GM23338 (cell line): Measurements from ENCODE around the gene DOCK2. TPM values are rescaled to one million over a fixed set of nuclear protein-coding genes. Genes with fewer than 3 reads are reported as not detected.

ENCODE experiments used
- ATAC-seq: fragments of 200-7000 bp; cut with Tn5 transposase; 3 replicates; pipeline ENCODE4 v1.9.1; 2020
- DNase-seq: peaks from one replicate; pipeline ENCODE4 v3.0.0-alpha.2; 2015; ENCODE audit warnings: low spot score
- H2AFZ ChIP-seq: fragments of 200-600 bp; sonication (generic); 2 replicates; pipeline ENCODE4 v1.8.0; 2016; ENCODE audit warnings: antibody characterized with exemption, mild to moderate bottlenecking, moderate library complexity
- H3F3A ChIP-seq: fragments of 200-600 bp; sonication (generic); replicated peaks from 2 replicates; pipeline ENCODE4 v1.8.0; 2017; ENCODE audit warnings: antibody characterized with exemption, mixed run types, low read depth
- H3K27ac ChIP-seq: fragments of 200-600 bp; sonication (generic); 2 replicates; pipeline ENCODE4 v1.6.1; 2016; ENCODE audit warnings: low read depth
- H3K27me3 ChIP-seq: fragments of 200-600 bp; sonication (generic); 2 replicates; pipeline ENCODE4 v1.8.0; 2016; ENCODE audit warnings: mild to moderate bottlenecking, mixed run types, moderate library complexity; ENCODE audit not compliant: insufficient read depth
- H3K36me3 ChIP-seq: fragments of 200-600 bp; sonication (generic); 2 replicates; pipeline ENCODE4 v1.8.0; 2016; ENCODE audit warnings: mild to moderate bottlenecking; ENCODE audit not compliant: insufficient read depth
- H3K4me1 ChIP-seq: fragments of 200-600 bp; sonication (generic); 2 replicates; pipeline ENCODE4 v1.8.0; 2016; ENCODE audit warnings: mild to moderate bottlenecking, moderate library complexity; ENCODE audit not compliant: insufficient read depth
- H3K4me2 ChIP-seq: fragments of 200-600 bp; sonication (generic); 2 replicates; pipeline ENCODE4 v1.7.1; 2017; ENCODE audit warnings: mixed run types
- H3K4me3 ChIP-seq: fragments of 200-600 bp; sonication (generic); 2 replicates; pipeline ENCODE4 v1.6.1; 2016; ENCODE audit warnings: mixed run types
- H3K79me2 ChIP-seq: fragments of 200-600 bp; sonication (generic); replicated peaks from 2 replicates; pipeline ENCODE4 v1.8.0; 2017; ENCODE audit warnings: mild to moderate bottlenecking; ENCODE audit not compliant: insufficient read depth
- H3K9me2 ChIP-seq: fragments of 200-600 bp; sonication (generic); 2 replicates; pipeline ENCODE4 v1.8.0; 2017; ENCODE audit not compliant: insufficient read depth
- H4K20me1 ChIP-seq: fragments of 200-600 bp; sonication (generic); replicated peaks from 2 replicates; pipeline ENCODE4 v1.8.0; 2017; ENCODE audit warnings: mild to moderate bottlenecking; ENCODE audit not compliant: insufficient read depth
- H3K27ac Mint-ChIP-seq: 2 replicates; pipeline ENCODE4 v1.8.0; 2020; ENCODE audit warnings: inconsistent platforms, mild to moderate bottlenecking, moderate library complexity, mixed read lengths
- H3K27me3 Mint-ChIP-seq: 3 replicates; pipeline ENCODE4 v1.8.0; 2022; ENCODE audit warnings: low read depth, mild to moderate bottlenecking, moderate library complexity, mixed read lengths, inconsistent platforms; ENCODE audit not compliant: insufficient read depth, poor library complexity
- H3K36me3 Mint-ChIP-seq: 3 replicates; pipeline ENCODE4 v1.8.0; 2021; ENCODE audit warnings: low read depth, mild to moderate bottlenecking, inconsistent platforms, moderate library complexity, mixed read lengths
- H3K4me1 Mint-ChIP-seq: 3 replicates; pipeline ENCODE4 v1.8.0; 2020; ENCODE audit warnings: mild to moderate bottlenecking, inconsistent platforms, mixed read lengths
- H3K4me3 Mint-ChIP-seq: 3 replicates; pipeline ENCODE4 v1.8.0; 2021; ENCODE audit warnings: moderate library complexity, mild to moderate bottlenecking, inconsistent platforms, mixed read lengths
- H3K9me3 Mint-ChIP-seq: 3 replicates; pipeline ENCODE4 v1.8.0; 2020; ENCODE audit warnings: moderate library complexity, mild to moderate bottlenecking, inconsistent platforms, mixed read lengths
- CREB1 ChIP-seq: fragments of 250-450 bp; sonication (Bioruptor Pico); IDR thresholded peaks from 2 replicates; pipeline ENCODE4 v1.5.0; 2020; ENCODE audit warnings: low read depth, mild to moderate bottlenecking, moderate library complexity
- EZH2 ChIP-seq: fragments of 200-600 bp; sonication (generic); IDR thresholded peaks from one replicate; pipeline ENCODE4 v1.8.0; 2017; ENCODE audit warnings: antibody characterized with exemption, mild to moderate bottlenecking, low read depth; ENCODE audit not compliant: unreplicated experiment
- EZH2phosphoT487 ChIP-seq: fragments of 200-600 bp; sonication (generic); IDR thresholded peaks from one replicate; pipeline ENCODE4 v1.8.1; 2018; ENCODE audit warnings: antibody characterized with exemption; ENCODE audit not compliant: unreplicated experiment
- JUNB ChIP-seq: IDR thresholded peaks from one replicate; pipeline ENCODE4 v1.6.1; 2016; ENCODE audit warnings: antibody characterized with exemption; ENCODE audit not compliant: unreplicated experiment
- NANOG ChIP-seq: IDR thresholded peaks from 2 replicates; pipeline ENCODE4 v1.6.1; 2016; ENCODE audit warnings: antibody characterized with exemption, borderline replicate concordance
- POLR2AphosphoS5 ChIP-seq: IDR thresholded peaks from 2 replicates; pipeline ENCODE4 v1.6.1; 2016; ENCODE audit warnings: antibody characterized with exemption, low read depth
- STAT1 ChIP-seq: IDR thresholded peaks from one replicate; pipeline ENCODE4 v1.6.1; 2016; ENCODE audit warnings: antibody characterized with exemption; ENCODE audit not compliant: unreplicated experiment
- ZNF114 ChIP-seq: fragments of 250-450 bp; sonication (Bioruptor Pico); IDR thresholded peaks from 2 replicates; pipeline ENCODE4 v1.5.0; 2020; ENCODE audit warnings: mild to moderate bottlenecking, moderate library complexity
- polyA plus RNA-seq: library from polyadenylated mRNA; unstranded; fragments of >200 nt; fragmentation: Nextera tagmentation; extraction: Ambion mirVana; gene quantifications from 2 replicates; pipeline ENCODE4 v1.2.1, GENCODE V29; 2016
- total RNA-seq: library from RNA; depleted of rRNA; stranded (reverse); fragments of >200 nt; shearing (Covaris generic); gene quantifications from 2 replicates; pipeline ENCODE4 v1.2.3, GENCODE V29; 2014
- TF ChIP-seq, protein P1 (sequence below): IDR thresholded peaks from one replicate; pipeline ENCODE4 v1.6.1; 2018; ENCODE audit warnings: antibody characterized with exemption; ENCODE audit not compliant: unreplicated experiment
- TF ChIP-seq, protein P2 (sequence below): IDR thresholded peaks from 2 replicates; pipeline ENCODE4 v1.6.1; 2016; ENCODE audit warnings: antibody characterized with exemption

DOCK2 gene
- total and polyA plus RNA-seq, 2 experiments from 2014 or later, result 3.7 to 9.4 TPM

DNA sequence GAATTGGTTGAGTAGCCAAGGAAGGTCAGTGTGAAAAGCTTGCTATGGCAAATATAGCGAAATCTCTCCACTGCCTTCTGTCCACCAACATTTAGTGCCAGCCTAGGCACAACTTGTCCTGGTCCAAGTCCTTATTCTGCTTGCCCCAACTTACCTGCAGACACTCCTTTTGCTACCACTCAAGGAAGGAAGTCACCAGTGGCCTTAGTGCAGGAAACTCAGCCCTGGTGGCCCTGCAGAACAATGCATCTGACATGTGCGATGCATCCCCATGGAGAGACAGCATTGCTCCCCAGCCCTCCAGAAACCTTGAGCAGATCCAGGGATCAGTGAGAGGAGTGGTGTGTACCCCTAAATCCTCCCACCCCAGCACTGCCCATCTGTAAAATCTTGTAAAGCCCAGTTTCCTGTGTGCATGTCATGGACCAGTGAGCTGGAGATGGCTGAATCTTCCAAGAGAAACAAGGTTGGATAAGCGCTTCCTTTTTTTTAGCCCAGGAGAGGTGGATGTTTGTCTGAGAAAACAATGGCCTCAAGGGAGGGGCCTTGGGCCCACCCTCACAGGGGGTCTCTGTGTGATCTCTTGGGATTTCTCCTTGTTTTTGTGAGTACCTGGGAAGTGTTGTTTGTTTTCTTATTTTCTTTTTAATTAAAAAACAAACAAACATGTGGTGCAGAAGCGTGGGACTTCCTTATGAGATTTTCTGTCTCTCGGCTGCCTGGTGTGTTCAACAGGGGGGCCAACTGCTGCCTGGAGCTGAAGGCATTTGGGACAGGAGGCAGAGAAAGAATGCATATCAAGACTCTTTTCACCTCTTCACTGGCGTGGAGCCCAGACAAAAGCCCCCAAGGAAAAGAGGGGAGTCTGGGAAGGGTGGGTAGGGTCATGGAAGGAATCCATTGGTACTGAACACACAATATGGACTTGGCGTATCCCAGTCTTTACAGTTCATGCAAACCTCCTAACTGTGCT lies 472.3 kb downstream of the DOCK2 start:
- Histone ChIP-seq H4K20me1 (no peaks in the 10 kb centered on the region), H3K27me3 (no peaks in the 10 kb centered on the region), H2AFZ (peak overlapping the region; percentile 63), H3F3A (no peaks in the 10 kb centered on the region), H3K79me2 (no peaks in the 10 kb centered on the region), H3K4me3 (no peak overlapping the region), H3K4me2 (no peak overlapping the region), H3K9me2 (peaks cover 6% of the 10 kb centered on the region; the same call in 1 of the 2 replicates), H3K36me3 (no peaks in the 10 kb centered on the region), H3K27ac (no peak overlapping the region), H3K4me1 (peaks cover 12% of the 10 kb centered on the region)
- H3K27ac Mint-ChIP-seq, result no peak overlapping the region
- TF ChIP-seq STAT1 (no peak), POLR2AphosphoS5 (no peak), EZH2phosphoT487 (no peak), NANOG (no peak), CREB1 (CRISPR knock-in tag) (no peak), EZH2 (no peak), JUNB (no peak), ZNF114 (CRISPR knock-in tag) (no peak)
- TF ChIP-seq, protein P1, sequence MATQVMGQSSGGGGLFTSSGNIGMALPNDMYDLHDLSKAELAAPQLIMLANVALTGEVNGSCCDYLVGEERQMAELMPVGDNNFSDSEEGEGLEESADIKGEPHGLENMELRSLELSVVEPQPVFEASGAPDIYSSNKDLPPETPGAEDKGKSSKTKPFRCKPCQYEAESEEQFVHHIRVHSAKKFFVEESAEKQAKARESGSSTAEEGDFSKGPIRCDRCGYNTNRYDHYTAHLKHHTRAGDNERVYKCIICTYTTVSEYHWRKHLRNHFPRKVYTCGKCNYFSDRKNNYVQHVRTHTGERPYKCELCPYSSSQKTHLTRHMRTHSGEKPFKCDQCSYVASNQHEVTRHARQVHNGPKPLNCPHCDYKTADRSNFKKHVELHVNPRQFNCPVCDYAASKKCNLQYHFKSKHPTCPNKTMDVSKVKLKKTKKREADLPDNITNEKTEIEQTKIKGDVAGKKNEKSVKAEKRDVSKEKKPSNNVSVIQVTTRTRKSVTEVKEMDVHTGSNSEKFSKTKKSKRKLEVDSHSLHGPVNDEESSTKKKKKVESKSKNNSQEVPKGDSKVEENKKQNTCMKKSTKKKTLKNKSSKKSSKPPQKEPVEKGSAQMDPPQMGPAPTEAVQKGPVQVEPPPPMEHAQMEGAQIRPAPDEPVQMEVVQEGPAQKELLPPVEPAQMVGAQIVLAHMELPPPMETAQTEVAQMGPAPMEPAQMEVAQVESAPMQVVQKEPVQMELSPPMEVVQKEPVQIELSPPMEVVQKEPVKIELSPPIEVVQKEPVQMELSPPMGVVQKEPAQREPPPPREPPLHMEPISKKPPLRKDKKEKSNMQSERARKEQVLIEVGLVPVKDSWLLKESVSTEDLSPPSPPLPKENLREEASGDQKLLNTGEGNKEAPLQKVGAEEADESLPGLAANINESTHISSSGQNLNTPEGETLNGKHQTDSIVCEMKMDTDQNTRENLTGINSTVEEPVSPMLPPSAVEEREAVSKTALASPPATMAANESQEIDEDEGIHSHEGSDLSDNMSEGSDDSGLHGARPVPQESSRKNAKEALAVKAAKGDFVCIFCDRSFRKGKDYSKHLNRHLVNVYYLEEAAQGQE, result no peak
- TF ChIP-seq, protein P2, sequence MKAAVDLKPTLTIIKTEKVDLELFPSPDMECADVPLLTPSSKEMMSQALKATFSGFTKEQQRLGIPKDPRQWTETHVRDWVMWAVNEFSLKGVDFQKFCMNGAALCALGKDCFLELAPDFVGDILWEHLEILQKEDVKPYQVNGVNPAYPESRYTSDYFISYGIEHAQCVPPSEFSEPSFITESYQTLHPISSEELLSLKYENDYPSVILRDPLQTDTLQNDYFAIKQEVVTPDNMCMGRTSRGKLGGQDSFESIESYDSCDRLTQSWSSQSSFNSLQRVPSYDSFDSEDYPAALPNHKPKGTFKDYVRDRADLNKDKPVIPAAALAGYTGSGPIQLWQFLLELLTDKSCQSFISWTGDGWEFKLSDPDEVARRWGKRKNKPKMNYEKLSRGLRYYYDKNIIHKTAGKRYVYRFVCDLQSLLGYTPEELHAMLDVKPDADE, result no peak
- no peak overlapping the region for H3K4me3 Mint-ChIP-seq
- ATAC-seq (peak; percentile 17; the same call in 2 of the 3 replicates), DNase-seq (no peak)
- peaks cover 2% of the 10 kb centered on the region; the same call in 1 of the 3 replicates for H3K9me3 Mint-ChIP-seq
- H3K36me3 Mint-ChIP-seq, result no peaks in the 10 kb centered on the region; the same call in 2 of the 3 replicates
- peaks cover 15% of the 10 kb centered on the region for H3K27me3 Mint-ChIP-seq
- peaks cover 27% of the 10 kb centered on the region for H3K4me1 Mint-ChIP-seq
